ENCODE measurements around the gene ANKRD29. TPM values are rescaled to one million over a fixed set of nuclear protein-coding genes. Genes with fewer than 3 reads are reported as not detected.

Gene ANKRD29
- total and polyA plus RNA-seq, 10 of the 15 experiments (the other 5 are each of a cell fraction or from before 2014, with no cell fraction given) = 0.53 to 9.2 (median 1.6) TPM

DNA sequence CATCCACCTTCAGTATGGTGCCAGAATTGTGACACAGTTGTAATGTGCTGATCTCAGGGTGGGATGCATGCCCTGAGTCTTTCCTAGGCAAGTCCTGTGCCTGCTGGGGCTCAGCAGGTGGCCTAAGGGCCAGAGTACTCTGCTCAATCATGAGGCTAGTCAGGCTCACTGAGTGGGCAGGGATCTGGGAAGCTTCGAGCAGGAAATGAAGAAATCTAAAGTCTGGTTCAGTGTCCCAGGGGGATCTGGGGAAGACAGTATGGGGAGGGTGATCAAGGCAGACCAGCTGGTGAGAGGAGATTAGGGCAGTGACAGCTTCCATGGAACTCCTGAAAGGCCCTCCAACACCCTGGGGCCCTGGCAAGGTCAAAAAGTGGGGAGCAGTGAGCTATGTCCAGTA is 8.9 kb upstream of the ANKRD29 start:
- Histone ChIP-seq H3K4me1 (ENCODE audit: control insufficient read depth, insufficient read depth, low read length) (no peaks in the 10 kb centered on the region), H4K20me1 (ENCODE audit: control insufficient read depth, insufficient read depth) (no peaks in the 10 kb centered on the region), H3K4me2 (ENCODE audit: control insufficient read depth, insufficient read depth) (no peak overlapping the region), H3K4me3 (no peak overlapping the region), H3K79me2 (ENCODE audit: control insufficient read depth, insufficient read depth, low read length) (no peaks in the 10 kb centered on the region), H3K27me3 (replicated peaks in 1 of 2; ENCODE audit: control insufficient read depth in 2 of 2, insufficient read depth in 2 of 2, low read length in 1 of 2) (peaks cover 1 to 2% of the 10 kb centered on the region in 2 experiments; a peak in 1 of 4 replicates), H3K9ac (ENCODE audit: control insufficient read depth, insufficient read depth, low read length) (no peak overlapping the region), H3K9me3 (replicated peaks; ENCODE audit: control insufficient read depth, insufficient read depth, low read length) (no peaks in the 10 kb centered on the region), H2AFZ (ENCODE audit: control insufficient read depth, low read depth, low read length) (no peak overlapping the region), H3K27ac (ENCODE audit: control insufficient read depth, insufficient read depth) (no peak overlapping the region), H3K36me3 (ENCODE audit: control insufficient read depth in 2 of 2, insufficient read depth in 2 of 2, low read length in 1 of 2) (no peaks in the 10 kb centered on the region)
- no peak for FAIRE-seq
- WGBS (ENCODE audit: insufficient coverage, insufficient replicate concordance, low lambda C conversion rate, missing lambda C conversion rate) = 0% methylated on average over 1 of the region's 1 CpG
- no peak for ATAC-seq
- ChIA-PET RAD21 (ENCODE audit: unreplicated experiment) (interaction anchor here (0.8 kb wide), 1 partner anchor 11 kb away, joined by 3 read pairs; no protein-coding TSS in a partner anchor), SMC1A (ENCODE audit: uncharacterized antibody, unreplicated experiment) (interaction anchor here (1.4 kb wide), 1 partner anchor 43 kb away, joined by 4 read pairs; no protein-coding TSS in a partner anchor), CTCF (interaction anchor here (1.4 to 1.6 kb wide), 2 partner anchors 32 to 49 kb away, joined by 5 read pairs; no protein-coding TSS in a partner anchor), POLR2A (no interaction called here)
- in situ Hi-C loops (cut with MboI) = no loop called here
- no peak for DNase-seq (ENCODE audit: low read depth, low spot score)
- BruUV-seq (replicated peaks) = no TSS peak
- TF ChIP-seq TBL1XR1 (IDR thresholded peaks at IDR 0.05; ENCODE audit: low read depth, low read length) (no peak), SUZ12 (IDR thresholded peaks at IDR 0.05; ENCODE audit: unreplicated experiment) (no peak), MYC (IDR thresholded peaks at IDR 0.05; ENCODE audit: insufficient read depth, insufficient read length, insufficient replicate concordance, low read length, severe bottlenecking) (no peak), SMAD1 (IDR thresholded peaks at IDR 0.05; ENCODE audit: low read depth, partially characterized antibody) (no peak), ZBED1 (IDR thresholded peaks at IDR 0.05; ENCODE audit: borderline replicate concordance) (no peak), POLR2AphosphoS5 (IDR thresholded peaks at IDR 0.05; ENCODE audit: low read length) (no peak), RAD51 (IDR thresholded peaks at IDR 0.05) (no peak), SREBF2 (IDR thresholded peaks at IDR 0.05; ENCODE audit: low read length) (no peak), BACH1 (IDR thresholded peaks at IDR 0.05; ENCODE audit: borderline replicate concordance) (no peak), ETV6 (conservative IDR thresholded peaks at IDR 0.05 in 1 of 2, IDR thresholded peaks at IDR 0.05 in 1 of 2; ENCODE audit: borderline replicate concordance in 1 of 2, low read depth in 1 of 2) (no peak), FOXK2 (IDR thresholded peaks at IDR 0.05) (no peak), RUNX3 (IDR thresholded peaks at IDR 0.05; ENCODE audit: low read length) (no peak), E4F1 (IDR thresholded peaks at IDR 0.05; ENCODE audit: borderline replicate concordance, partially characterized antibody) (no peak), MYB (IDR thresholded peaks at IDR 0.05; ENCODE audit: borderline replicate concordance, low read depth, low read length) (no peak)
- TF ChIP-seq, protein P1, sequence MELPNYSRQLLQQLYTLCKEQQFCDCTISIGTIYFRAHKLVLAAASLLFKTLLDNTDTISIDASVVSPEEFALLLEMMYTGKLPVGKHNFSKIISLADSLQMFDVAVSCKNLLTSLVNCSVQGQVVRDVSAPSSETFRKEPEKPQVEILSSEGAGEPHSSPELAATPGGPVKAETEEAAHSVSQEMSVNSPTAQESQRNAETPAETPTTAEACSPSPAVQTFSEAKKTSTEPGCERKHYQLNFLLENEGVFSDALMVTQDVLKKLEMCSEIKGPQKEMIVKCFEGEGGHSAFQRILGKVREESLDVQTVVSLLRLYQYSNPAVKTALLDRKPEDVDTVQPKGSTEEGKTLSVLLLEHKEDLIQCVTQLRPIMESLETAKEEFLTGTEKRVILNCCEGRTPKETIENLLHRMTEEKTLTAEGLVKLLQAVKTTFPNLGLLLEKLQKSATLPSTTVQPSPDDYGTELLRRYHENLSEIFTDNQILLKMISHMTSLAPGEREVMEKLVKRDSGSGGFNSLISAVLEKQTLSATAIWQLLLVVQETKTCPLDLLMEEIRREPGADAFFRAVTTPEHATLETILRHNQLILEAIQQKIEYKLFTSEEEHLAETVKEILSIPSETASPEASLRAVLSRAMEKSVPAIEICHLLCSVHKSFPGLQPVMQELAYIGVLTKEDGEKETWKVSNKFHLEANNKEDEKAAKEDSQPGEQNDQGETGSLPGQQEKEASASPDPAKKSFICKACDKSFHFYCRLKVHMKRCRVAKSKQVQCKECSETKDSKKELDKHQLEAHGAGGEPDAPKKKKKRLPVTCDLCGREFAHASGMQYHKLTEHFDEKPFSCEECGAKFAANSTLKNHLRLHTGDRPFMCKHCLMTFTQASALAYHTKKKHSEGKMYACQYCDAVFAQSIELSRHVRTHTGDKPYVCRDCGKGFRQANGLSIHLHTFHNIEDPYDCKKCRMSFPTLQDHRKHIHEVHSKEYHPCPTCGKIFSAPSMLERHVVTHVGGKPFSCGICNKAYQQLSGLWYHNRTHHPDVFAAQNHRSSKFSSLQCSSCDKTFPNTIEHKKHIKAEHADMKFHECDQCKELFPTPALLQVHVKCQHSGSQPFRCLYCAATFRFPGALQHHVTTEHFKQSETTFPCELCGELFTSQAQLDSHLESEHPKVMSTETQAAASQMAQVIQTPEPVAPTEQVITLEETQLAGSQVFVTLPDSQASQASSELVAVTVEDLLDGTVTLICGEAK (IDR thresholded peaks at IDR 0.05; ENCODE audit: borderline replicate concordance) = no peak
- intact Hi-C loops (cut with micrococcal nuclease; ENCODE audit: unreplicated experiment) = no loop called here
